Effector memory CD4-positive, alpha-beta T cell (primary cell): Measurements from ENCODE around the gene PEAR1.

ENCODE experiments used
- DNase-seq, 3 donors: peaks; one replicate each; pipeline ENCODE4 v3.0.0-alpha.2; 2020
- H3K27ac ChIP-seq: 2 replicates; pipeline ENCODE4 v1.7.0; 2013; ENCODE audit warnings: mild to moderate bottlenecking, low read length, moderate library complexity; ENCODE audit not compliant: insufficient read depth, poor library complexity, severe bottlenecking
- H3K27me3 ChIP-seq: replicated peaks from 2 replicates; pipeline ENCODE4 v1.7.0; 2013; ENCODE audit warnings: mild to moderate bottlenecking, low read length; ENCODE audit not compliant: insufficient read depth, control insufficient read depth, poor library complexity, severe bottlenecking
- H3K36me3 ChIP-seq: 2 replicates; pipeline ENCODE4 v1.7.0; 2013; ENCODE audit warnings: mild to moderate bottlenecking, low read length, moderate library complexity; ENCODE audit not compliant: control insufficient read depth, insufficient read depth
- H3K4me1 ChIP-seq: 2 replicates; pipeline ENCODE4 v1.7.0; 2013; ENCODE audit warnings: low read length, mild to moderate bottlenecking; ENCODE audit not compliant: control insufficient read depth, insufficient read depth, poor library complexity, severe bottlenecking
- H3K4me3 ChIP-seq: 2 replicates; pipeline ENCODE4 v1.7.0; 2013; ENCODE audit warnings: low read length, low read depth, mild to moderate bottlenecking; ENCODE audit not compliant: insufficient read depth, poor library complexity, severe bottlenecking
- H3K9me3 ChIP-seq: 2 replicates; pipeline ENCODE4 v1.7.0; 2013; ENCODE audit warnings: mild to moderate bottlenecking, low read length, moderate library complexity; ENCODE audit not compliant: control insufficient read depth
- total RNA-seq, 3 donors: gene quantifications; one replicate each; lab custom pipeline; 2026; lab: John Stamatoyannopoulos, UW

Gene PEAR1
- total RNA-seq: 0 to 0.39 (median 0.17) reads per million in 3 donors

- Histone ChIP-seq H3K27me3 (peaks cover 26% of the 10 kb centered on the region), H3K4me3 (peak within 1 kb of the TSS; percentile 26), H3K27ac (no peak within 1 kb of the TSS), H3K4me1 (peaks cover 17% of the 10 kb centered on the region), H3K36me3 (no peaks in the 10 kb centered on the region), H3K9me3 (no peaks in the 10 kb centered on the region)
- DNase-seq: no peak
Observed at GRCh38 chr1:156893048-156893953, at the start of gene PEAR1. Gene PEAR1, plus strand, starts transcription at chr1:156893718. Its CDS starts 10,209 bp downstream, at chr1:156903927.

GRCh38 chr1:156844102-156844501 lies 49.4 kb upstream of the PEAR1 start:
- Histone ChIP-seq H3K9me3 (no peaks in the 10 kb centered on the region), H3K27ac (no peak overlapping the region), H3K4me3 (no peak overlapping the region), H3K27me3 (peaks cover 12% of the 10 kb centered on the region), H3K36me3 (no peaks in the 10 kb centered on the region), H3K4me1 (peaks cover 21% of the 10 kb centered on the region)
- no peak for DNase-seq

- Histone ChIP-seq H3K4me3 (no peak overlapping the region), H3K27me3 (peaks cover 12% of the 10 kb centered on the region), H3K27ac (no peak overlapping the region), H3K36me3 (no peaks in the 10 kb centered on the region), H3K4me1 (peaks cover 23% of the 10 kb centered on the region), H3K9me3 (no peaks in the 10 kb centered on the region)
- DNase-seq: no peak
Observed at GRCh38 chr1:156844638-156845037, 48.9 kb upstream of the PEAR1 start.

- Histone ChIP-seq H3K4me3 (peak overlapping the region; percentile 28), H3K27me3 (peaks cover 12% of the 10 kb centered on the region)
- peak in 2 of 3 donors; percentile 17 for DNase-seq
Observed at GRCh38 chr1:156845055-156845952, 48.2 kb upstream of the PEAR1 start.

GRCh38 chr1:156845953-156846545 lies 47.5 kb upstream of the PEAR1 start:
- Histone ChIP-seq H3K4me3 (no peak overlapping the region), H3K4me1 (peaks cover 23% of the 10 kb centered on the region), H3K27me3 (peaks cover 12% of the 10 kb centered on the region), H3K27ac (no peak overlapping the region), H3K36me3 (no peaks in the 10 kb centered on the region), H3K9me3 (no peaks in the 10 kb centered on the region)
- DNase-seq: no peak

More at GRCh38 chr1:156845055-156845952, 48.2 kb upstream of the PEAR1 start:
- peaks cover 23% of the 10 kb centered on the region for H3K4me1 ChIP-seq
- H3K27ac ChIP-seq: no peak overlapping the region
- H3K9me3 ChIP-seq: no peaks in the 10 kb centered on the region
- no peaks in the 10 kb centered on the region for H3K36me3 ChIP-seq

- H3K27ac ChIP-seq: no peak overlapping the region
- peaks cover 12% of the 10 kb centered on the region for H3K27me3 ChIP-seq
- H3K4me1 ChIP-seq: peaks cover 23% of the 10 kb centered on the region
- no peak for DNase-seq
- H3K4me3 ChIP-seq: no peak overlapping the region
- H3K9me3 ChIP-seq: no peaks in the 10 kb centered on the region
- H3K36me3 ChIP-seq: no peaks in the 10 kb centered on the region
Observed at GRCh38 chr1:156846643-156847042, 46.9 kb upstream of the PEAR1 start.

- Histone ChIP-seq H3K27ac (no peak overlapping the region), H3K4me3 (no peak overlapping the region), H3K36me3 (no peaks in the 10 kb centered on the region), H3K27me3 (peaks cover 12% of the 10 kb centered on the region), H3K9me3 (no peaks in the 10 kb centered on the region), H3K4me1 (peaks cover 23% of the 10 kb centered on the region)
- no peak for DNase-seq
Observed at GRCh38 chr1:156847591-156848460, 45.7 kb upstream of the PEAR1 start.

- H3K4me3 ChIP-seq: no peak overlapping the region
- H3K27me3 ChIP-seq: peaks cover 8% of the 10 kb centered on the region
- peak; percentile 52 to 63 (median 53) for DNase-seq
Observed at GRCh38 chr1:156848461-156849150, 44.9 kb upstream of the PEAR1 start.

GRCh38 chr1:156849151-156849496 lies 44.4 kb upstream of the PEAR1 start:
- no peak overlapping the region for H3K27ac ChIP-seq
- no peaks in the 10 kb centered on the region for H3K9me3 ChIP-seq
- H3K36me3 ChIP-seq: no peaks in the 10 kb centered on the region
- peaks cover 23% of the 10 kb centered on the region for H3K4me1 ChIP-seq
- no peak for DNase-seq
- H3K4me3 ChIP-seq: no peak overlapping the region
- H3K27me3 ChIP-seq: peaks cover 3% of the 10 kb centered on the region

More at GRCh38 chr1:156848461-156849150, 44.9 kb upstream of the PEAR1 start:
- no peaks in the 10 kb centered on the region for H3K36me3 ChIP-seq
- H3K9me3 ChIP-seq: no peaks in the 10 kb centered on the region
- H3K27ac ChIP-seq: no peak overlapping the region
- peaks cover 23% of the 10 kb centered on the region for H3K4me1 ChIP-seq
